ENCODE results near the gene PXYLP1.

The PXYLP1 gene

DNA sequence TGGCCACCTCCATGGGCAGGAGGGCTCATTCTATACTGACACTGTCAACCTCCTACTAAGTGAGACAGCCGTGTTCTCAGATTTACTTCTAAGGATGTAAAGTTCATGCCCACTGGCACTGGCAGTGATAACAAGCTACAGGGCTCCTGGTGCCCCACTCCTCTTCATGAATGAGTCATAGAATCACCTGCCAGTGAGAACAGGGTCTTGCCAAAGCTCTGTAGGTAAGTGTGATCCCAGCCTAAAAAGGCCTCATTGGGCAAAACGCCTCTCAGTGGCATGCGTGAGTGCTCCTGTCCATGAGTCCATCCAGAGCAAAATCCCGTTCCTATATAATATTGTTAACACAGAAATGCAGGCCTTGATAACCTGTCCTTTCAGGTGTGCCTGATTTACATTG lies 17.4 kb downstream of the PXYLP1 start:
- no peak for DNase-seq (ENCODE audit: low read depth)

DNA sequence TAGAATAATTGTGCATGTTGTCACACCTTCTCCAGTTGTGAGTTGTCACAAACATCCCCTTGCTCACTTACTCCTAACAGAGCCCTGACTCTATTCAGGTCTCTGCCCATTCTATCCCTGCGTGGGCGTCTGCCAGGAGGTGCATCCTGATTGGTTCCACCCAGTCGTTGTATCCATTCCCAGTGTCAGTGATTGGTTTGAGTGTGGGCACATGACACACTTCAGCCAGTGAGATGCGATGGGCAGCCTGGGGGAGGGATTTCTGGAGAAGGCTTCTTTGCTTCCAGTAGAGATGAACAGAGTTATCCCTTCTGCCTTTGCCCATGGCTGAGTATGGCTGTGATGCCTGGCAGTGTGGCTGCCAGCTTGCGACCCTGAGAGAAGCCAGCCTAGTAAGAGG lies 18.7 kb downstream of the PXYLP1 start:
- no peak for DNase-seq (ENCODE audit: low read depth)

DNA sequence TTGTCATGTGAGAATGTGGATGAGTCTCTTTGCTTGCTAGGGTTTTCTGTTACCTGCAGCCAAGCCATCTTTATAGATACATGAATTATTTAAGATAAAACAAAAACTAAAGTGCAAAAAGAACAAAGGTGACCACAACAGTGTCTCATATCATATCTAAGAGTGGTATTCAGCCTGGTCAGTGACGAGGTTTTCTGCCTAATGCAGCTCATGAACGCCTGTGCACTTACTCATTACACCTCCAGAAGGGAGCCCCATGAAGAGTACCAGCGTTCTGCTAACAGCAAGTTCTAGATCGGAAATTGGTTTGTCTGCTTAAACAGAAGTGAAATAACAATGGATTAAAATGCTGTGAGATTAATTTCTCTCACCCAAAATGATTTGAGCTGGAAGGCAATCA lies 19.2 kb downstream of the PXYLP1 start:
- DNase-seq (ENCODE audit: low read depth) = no peak

DNA sequence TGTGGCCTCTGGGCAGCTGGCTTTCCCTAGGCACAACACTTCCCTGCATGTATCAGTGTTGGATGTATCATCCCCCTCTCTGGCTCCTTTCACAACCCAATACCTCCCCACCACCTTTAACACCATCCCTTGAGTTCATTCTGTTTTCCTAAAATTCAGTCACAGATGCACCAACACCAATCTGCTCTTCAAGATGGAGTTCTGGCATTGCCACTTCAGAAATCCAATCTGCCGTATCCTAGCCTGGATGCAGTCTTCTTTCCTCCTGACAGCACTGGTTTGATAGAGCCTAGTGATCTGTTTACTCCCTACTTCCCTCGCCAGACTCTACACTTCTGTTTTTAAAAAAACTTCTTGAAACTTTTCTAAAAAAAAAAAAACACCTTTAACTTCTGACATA lies 21.7 kb downstream of the PXYLP1 start:
- DNase-seq (ENCODE audit: low read depth) = no peak

DNA sequence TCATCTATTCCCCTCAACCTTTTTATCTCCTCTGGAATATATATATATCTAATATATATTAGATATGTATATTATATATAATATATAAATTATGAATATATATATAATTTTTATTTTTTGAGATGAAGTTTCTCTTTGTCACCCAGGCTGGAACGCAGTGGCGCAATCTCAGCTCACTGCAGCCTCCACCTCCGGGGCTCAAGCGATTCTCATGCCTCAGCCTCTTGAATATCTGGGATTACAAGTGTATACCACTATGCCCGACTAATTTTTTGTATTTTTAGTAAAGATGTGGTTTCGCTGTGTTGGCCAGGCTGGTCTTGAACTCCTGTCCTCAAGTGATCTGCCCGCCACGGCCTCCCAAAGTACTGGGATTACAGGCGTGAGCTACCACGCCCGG lies 22.2 kb downstream of the PXYLP1 start:
- no peak for DNase-seq (ENCODE audit: low read depth)

DNA sequence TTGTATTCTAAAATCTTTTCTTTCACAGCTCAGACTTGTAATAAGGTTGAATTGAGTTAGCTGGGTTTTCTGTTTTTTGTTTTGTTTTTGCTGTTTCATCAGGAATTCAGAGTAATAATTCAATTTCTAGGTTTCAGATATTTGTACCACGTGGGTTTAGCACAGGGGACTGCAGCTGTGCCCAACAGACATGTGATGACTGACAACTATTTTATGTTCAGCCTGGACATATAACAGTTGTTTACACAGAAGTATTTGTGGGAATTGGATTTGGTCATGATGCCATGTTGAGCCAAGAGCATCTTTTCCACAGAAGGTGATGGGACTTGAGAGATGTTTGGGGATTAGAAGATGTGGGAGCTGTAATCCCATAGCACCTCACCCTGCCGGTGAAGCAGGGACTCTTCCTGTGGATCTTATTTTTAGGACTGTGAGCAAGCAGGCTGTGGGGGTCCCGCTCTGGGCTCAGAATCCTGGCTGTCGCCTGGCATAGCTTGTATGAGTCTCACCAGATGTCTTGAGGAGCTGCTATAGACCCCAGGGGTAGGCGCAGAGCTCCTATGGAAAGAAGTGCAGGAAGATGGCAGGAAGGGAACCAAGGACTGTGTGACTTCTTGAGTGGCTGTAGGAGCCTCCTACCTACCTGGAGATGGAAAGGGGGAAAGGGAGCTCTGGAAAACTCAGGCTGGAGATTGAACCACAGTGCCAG lies 23.7 kb downstream of the PXYLP1 start:
- DNase-seq (ENCODE audit: low read depth) = no peak

DNA sequence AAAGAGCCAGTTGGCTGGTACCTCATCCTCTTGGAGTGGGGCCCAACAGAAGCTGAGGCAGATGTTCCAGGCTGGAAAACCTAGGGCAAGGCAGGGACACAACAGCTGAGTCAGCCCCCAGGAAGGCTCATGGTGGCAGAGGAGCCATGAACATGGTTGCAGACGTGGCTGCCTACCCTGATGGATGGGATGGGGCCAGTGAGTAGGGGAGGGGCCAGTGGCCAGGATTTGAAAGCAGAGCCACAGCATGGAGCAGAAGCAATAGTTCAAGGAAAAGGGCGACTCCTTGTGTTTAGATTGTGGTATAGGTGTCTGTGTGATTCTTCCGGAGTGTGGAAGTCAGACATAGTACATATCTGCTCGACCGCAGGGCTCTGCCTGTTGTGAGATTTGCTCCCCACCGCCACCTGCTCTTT lies 24.2 kb downstream of the PXYLP1 start:
- no peak for DNase-seq (ENCODE audit: low read depth)

DNA sequence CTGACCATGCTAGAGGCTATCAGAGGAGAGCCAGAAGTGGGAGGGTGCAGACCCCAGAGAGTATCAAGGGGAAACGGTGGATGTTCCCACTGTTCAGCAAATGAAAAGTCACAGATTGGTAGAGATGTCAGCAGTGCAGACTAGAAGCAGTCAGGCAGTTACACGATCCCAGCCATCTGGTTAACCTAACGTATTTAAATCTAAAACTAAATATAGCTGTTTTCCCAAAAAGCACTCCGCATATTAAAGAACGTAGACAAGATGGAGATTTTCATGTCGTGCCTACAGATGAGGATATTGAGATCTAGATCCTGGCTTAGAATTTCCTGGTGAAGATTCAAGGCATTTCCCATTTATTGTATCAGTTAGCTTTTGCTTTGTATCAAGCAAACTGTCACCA lies 25.2 kb downstream of the PXYLP1 start:
- no peak for DNase-seq (ENCODE audit: low read depth)

DNA sequence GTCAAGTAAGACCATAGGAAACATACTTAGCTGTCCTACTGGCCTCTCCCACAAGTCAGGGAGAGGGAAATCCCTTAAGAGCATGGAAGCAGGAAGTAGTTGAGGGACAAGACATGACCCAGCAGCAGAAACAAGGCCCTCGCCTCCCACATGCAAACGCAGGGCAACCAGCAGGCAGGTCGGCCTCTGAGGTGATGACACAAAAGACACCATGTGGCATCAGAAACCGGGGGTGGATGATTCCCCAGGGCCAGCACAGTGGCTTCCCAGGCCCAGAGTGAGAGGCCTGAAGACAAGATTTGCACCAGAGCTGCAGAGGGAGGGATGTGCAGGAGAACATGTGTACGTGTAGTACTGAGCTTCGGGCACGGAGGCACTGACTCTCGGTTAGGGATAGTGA lies 26.3 kb downstream of the PXYLP1 start:
- DNase-seq (ENCODE audit: low read depth) = no peak

DNA sequence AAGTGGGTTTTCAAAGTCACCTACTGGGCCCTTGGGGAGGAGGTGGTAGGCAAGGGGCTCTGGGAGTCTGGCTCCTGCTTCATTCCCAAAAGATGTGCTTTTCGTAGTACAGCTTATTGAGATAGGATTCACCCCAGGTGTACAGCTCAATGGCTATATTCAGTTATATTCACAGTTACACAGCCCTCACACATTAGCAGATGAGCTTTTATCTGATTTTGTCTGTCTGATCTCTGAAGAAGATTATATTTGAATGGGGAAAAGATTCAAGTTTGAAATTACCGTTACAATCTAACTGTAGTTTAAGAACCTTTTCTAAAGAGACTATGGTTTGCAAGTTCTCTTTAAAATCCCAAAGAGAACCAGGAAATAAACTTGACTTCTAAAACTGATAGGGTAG lies 27.3 kb downstream of the PXYLP1 start:
- DNase-seq (ENCODE audit: low read depth) = no peak

DNA sequence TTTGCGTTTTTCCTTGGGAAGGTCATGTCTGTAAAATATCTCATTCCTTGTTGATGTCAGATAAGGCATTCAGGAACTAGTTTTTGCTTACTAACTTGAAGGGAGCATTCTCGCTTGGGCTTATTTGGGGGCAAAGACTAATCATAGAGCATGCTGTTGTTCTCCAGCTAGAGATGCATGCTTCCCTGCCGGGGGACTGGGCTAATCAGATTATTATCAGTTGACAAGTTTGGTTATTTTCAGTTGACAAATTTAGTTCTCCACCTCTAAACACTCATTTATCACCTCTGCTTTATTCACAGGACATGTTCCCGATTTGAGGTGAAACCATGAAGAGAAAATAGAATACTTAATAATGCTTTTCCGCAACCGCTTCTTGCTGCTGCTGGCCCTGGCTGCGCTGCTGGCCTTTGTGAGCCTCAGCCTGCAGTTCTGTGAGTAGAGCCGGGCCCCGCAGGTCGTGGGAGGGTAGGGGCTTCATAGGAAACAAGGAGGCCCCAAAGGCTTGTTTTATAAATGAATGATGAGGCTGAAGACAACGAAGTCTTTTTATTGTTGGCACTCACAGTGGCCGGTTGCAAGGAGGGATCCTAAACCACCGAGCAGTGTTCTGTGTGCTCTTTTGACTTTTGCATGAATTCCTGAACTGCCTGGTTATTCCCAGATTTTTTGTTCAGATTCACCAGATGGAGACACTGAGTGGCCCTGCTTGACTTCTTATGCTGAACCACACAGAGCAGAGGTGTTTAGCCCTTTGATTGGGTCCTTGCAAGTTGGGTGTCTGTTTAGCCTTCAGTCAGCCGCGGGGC lies 28.4 kb downstream of the PXYLP1 start:
- DNase-seq (ENCODE audit: low read depth) = no peak

DNA sequence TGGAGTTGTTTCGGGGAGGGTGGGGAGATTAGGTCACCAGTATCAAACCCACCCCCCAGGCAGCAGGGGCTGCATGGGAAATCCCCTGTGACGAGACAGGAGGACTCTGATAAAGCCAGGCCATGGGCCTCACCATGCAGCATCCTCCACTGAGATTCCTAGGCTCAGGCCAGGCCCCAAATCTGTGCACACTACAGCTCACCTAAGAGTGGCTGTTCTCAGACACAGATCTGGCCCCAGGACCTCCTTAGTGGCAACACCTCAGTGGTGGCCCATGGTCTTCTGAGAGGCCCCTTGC lies 29.0 kb downstream of the PXYLP1 start:
- no peak for DNase-seq (ENCODE audit: low read depth)

DNA sequence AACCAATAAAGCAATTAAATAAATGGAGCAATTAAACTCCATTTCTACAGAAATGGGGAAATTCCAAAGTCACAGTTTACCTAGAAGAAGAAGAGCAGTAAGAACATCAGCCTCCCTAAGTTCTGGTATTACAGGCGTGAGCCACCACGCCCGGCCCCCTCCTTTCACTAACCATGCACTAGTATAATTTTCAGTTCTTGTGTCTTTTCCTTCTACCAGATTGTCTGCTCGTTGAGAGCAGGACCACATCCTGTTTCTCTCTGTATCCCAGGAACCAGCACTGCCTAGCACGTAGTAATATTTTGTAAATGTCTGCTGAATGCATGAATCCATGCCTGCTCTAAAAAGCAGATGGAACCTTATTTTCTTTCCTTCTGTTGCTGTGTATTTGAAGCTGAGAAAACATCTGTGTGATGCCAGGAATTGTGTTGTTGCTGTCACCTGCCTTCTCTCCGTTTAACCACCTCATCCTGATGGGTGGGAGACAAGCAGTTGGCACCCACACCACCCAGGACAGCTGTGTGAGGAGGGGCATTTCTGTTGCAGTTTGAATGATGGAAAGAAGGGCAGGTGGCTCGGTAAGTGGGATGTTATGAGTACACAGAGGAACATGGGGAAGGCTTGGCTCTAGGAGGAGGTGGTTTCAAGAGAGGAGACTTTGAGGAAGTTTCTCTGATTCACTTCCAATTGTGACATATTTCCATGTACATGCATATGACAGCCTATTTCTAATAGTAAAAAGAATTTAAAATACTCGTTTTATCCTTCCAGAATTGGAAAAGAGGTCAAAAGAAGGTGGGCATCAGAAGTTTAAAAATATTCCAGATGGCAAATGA lies 30.1 kb downstream of the PXYLP1 start:
- DNase-seq (ENCODE audit: low read depth) = no peak

DNA sequence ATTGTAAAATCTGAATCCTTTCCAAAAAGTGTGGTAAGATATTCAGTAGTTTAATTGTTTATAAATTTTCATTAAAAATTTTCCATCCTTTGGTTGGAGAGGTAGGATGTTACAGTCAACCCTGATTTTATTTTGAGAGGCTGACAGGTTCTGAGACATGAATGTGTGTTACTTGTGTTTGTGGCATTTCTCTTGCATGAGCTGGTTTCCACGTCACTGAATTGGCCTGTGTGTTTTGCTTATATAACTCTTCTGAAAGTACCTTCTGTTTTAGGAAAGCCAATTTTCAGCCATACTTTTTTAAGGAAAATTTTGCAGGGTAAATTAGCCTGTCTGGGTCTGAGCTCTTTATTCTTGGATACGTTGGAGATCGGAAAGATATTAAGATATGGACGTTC lies 30.7 kb downstream of the PXYLP1 start:
- no peak for DNase-seq (ENCODE audit: low read depth)

DNA sequence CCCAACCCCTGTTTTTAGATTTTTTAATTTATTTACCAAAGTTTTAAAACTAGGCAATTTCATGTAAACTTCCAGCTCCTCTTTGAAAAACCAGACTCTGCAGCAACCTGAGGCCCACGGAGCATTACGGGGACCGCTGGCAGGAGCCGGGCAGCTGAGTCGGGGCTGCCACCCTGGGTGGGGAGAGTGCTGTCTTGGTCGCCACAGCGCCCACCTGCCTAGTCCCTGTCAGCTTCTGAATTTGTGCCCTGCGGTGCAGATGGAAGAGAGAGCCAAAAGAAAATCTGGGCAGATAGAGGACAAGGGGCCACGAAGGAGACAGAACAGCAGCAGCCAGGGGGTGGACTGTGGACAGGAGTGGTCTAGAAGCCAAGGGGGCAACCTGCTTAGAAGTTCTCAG lies 34.6 kb downstream of the PXYLP1 start:
- DNase-seq (ENCODE audit: low read depth) = no peak

DNA sequence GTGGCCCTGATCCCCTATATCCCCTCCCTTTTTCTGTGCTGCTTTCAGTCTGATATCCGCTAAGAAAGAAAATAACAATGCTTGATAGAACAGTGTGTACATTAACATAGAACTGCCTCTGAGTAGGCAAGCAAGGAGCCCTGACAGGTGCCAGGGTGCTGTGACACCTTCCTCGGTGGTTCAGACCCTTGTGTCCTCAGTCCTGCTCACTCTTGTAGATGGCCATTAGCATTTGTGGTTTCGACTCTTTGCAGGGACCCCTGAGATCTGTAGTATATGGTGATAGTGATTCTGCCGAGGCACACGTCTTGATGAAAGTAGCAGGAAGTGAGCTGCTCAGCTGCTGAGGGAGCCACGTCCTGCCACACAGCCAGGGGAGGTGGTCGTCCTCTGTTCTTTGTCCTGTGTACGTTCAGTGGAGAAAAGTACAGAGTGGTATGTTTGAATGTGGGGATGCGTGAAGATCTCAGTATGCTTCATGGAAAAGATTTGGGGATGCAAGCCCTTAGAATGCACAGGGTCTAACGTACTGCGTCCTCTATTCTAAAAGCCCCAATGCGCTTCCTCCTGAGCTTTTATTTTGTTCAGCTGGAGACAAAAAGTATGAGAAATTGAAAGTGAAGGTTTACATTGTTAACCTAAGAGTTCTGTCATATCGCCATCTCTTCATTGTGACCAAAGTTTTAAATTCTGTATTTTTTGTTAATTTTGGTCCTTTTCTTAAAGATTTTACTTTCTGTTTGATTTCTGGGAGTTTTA lies 35.4 kb downstream of the PXYLP1 start:
- peak; percentile 30 for DNase-seq (ENCODE audit: low read depth)

DNA sequence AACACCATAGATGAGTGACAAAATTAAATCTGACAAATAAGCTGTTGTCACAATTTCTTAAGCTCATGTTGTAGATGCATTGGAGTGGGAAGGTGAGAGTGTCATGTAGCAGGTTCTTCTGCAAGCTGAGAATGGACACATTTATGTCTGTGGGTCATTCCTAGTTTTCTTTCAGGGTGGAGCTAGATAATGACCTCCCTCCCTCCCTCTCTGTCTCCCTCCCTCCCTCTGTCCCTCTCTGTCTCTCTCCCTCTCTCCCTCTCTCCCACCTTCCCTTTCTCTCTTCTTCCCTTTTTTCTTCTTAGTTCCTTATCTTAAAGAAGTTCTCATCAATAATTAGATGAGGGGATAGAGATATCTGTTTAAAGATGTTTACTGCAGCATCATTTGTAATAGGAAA lies 36.0 kb downstream of the PXYLP1 start:
- DNase-seq (ENCODE audit: low read depth) = no peak

DNA sequence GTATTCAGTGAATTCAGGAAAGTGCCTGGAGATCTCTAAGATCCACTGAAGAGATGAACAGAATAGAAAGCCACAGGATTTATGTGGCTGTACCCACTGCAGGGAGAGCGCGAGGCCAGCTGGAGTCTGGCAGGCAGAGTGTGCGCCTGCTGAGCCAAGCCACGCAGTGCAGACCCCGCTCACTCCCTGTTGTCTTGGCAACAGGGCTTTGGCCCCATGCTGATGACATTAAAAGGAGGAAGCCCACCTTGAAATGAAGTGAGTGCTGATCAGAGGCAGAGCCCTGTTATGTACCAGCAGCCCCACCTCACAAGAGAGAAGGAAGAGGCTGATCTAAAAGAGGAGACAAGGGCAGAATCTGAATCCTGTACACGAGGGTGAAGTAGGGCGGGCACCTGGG lies 36.7 kb downstream of the PXYLP1 start:
- no peak for DNase-seq (ENCODE audit: low read depth)

DNA sequence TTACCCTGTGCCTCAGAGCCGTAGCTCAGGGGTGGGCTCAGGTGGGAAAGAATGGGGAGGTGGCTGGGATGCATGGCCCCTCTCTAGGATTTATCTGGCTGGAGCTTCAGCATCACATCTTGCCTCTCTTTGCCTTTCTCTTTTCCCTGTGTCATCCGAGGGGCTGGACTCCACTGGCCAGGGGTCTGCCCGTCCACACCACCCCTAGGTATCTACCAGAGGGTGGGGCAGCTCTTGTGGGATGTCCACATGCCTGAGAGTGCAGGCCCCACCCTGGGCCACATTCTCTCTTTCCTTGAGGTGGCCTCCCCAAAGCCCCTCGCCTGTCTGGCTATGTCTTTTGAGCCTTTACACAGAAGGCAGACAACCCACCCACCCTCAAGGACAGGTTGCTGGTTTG lies 37.2 kb downstream of the PXYLP1 start:
- DNase-seq (ENCODE audit: low read depth) = no peak

DNA sequence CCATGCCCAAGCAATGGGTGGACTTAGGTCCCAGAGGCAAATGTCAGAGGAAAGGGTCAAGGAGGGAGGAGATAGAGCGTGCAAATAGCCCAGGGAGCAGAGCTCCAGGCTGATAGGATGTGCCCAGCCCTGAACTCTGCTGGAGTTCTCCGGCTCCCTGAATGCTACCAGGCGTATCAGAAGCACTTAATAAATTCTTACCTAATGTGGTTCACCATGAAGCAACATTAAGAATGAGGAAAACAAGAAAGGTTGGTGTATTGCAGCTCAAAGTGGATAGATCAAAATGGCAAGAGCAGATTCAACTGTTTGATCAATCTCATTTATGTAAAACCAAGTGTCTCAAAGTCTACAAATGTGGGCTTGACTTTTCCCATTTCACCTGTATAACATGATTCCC lies 38.3 kb downstream of the PXYLP1 start:
- no peak for DNase-seq (ENCODE audit: low read depth)

DNA sequence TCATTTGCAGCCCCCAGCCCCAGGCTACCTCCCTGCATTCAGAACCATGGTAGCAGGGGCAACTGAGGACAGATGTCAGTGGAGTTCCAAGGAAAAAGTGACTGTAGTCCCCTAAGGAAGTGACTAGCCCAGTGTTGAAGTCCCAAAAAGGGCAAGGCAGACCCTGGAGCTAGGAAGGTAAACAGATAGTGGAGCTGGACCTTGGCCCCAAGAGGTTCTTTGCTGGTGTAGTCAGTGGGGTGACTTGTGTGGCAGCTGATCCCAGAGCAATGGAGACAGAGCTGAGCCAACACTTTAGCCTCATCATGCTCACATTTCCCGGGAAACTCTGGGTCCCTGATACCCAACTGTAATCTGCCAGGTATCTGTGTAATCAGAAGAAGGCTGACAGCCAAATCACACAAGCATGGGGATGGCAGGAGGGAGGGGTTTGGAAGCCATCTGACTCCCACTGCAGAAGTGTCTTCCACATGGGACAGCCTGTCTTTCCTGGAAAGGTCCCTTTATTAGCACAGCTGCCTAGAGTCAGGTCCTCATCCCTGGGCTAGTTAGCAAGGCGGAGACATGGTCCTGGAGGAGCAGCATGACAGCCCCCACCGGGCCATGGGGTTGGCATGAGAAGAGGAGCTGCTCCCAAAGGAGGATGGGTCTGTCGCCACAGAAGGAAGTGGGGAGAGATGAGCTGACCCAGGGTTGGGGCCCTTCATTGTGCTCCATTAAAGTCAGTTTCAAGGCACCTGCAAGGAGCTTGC lies 39.8 kb downstream of the PXYLP1 start:
- DNase-seq (ENCODE audit: low read depth) = no peak

Data from activated T-helper 1 cell treated with Interleukin-2 at 50 U/mL for 16 hours (primary cell).